Measurements from ENCODE around the gene UBTD2. TPM values are rescaled to one million over a fixed set of nuclear protein-coding genes. Genes with fewer than 3 reads are reported as not detected.

The UBTD2 gene
- total and polyA plus RNA-seq, 10 of the 15 experiments (the other 5 are each of a cell fraction or from before 2014, with no cell fraction given): 7.7 to 30.5 (median 19.4) TPM

GRCh38 chr5:172213126-172213525 is 70.4 kb downstream of the UBTD2 start:
- no peak for DNase-seq (ENCODE audit: low read depth, low spot score)
- no TSS peak for BruUV-seq (replicated peaks)
- no peaks in the 10 kb centered on the region for H4K20me1 ChIP-seq (ENCODE audit: control insufficient read depth, insufficient read depth)
- no peak overlapping the region for H3K27ac ChIP-seq (ENCODE audit: control insufficient read depth, insufficient read depth)
- H3K79me2 ChIP-seq (ENCODE audit: control insufficient read depth, insufficient read depth, low read length): peaks cover 12% of the 10 kb centered on the region
- TF ChIP-seq BCLAF1 (IDR thresholded peaks at IDR 0.05) (no peak), SMAD1 (IDR thresholded peaks at IDR 0.05; ENCODE audit: low read depth, partially characterized antibody) (no peak), RB1 (IDR thresholded peaks at IDR 0.05; ENCODE audit: borderline replicate concordance) (no peak), FOXM1 (IDR thresholded peaks at IDR 0.05; ENCODE audit: low read depth, low read length) (no peak), KLF5 (IDR thresholded peaks at IDR 0.05; ENCODE audit: partially characterized antibody) (no peak)
- ATAC-seq: no peak
- in situ Hi-C loops (cut with MboI) (no loop called here), intact Hi-C loops (cut with micrococcal nuclease; ENCODE audit: unreplicated experiment) (no loop called here)
- H3K27me3 ChIP-seq (replicated peaks in 1 of 2; ENCODE audit: control insufficient read depth in 2 of 2, insufficient read depth in 2 of 2, low read length in 1 of 2): no peaks in the 10 kb centered on the region
- ChIA-PET POLR2A (interaction anchor here (0.6 kb wide), 1 partner anchor 11 kb away, joined by 5 read pairs; no protein-coding TSS in a partner anchor), CTCF (interaction anchor here (0.6 to 1.6 kb wide), 3 partner anchors 10 to 166 kb away, joined by 3 to 4 read pairs (median 3); no protein-coding TSS in a partner anchor), RAD21 (ENCODE audit: unreplicated experiment) (no interaction called here), SMC1A (ENCODE audit: uncharacterized antibody, unreplicated experiment) (interaction anchor here (1.1 to 1.2 kb wide), 2 partner anchors 16 to 49 kb away, joined by 3 to 4 read pairs; no protein-coding TSS in a partner anchor)
- 93% methylated on average over 4 of the region's 4 CpGs for WGBS (ENCODE audit: insufficient coverage, insufficient replicate concordance, low lambda C conversion rate, missing lambda C conversion rate)
- H3K36me3 ChIP-seq (ENCODE audit: control insufficient read depth in 2 of 2, insufficient read depth in 2 of 2, low read length in 1 of 2): peaks cover 0 to 21% of the 10 kb centered on the region in 2 experiments
- no peak overlapping the region for H3K4me3 ChIP-seq
- no peak for FAIRE-seq
- no peak overlapping the region for H3K4me2 ChIP-seq (ENCODE audit: control insufficient read depth, insufficient read depth)
- no peak overlapping the region for H2AFZ ChIP-seq (ENCODE audit: control insufficient read depth, low read depth, low read length)
- H3K4me1 ChIP-seq (ENCODE audit: control insufficient read depth, insufficient read depth, low read length): no peaks in the 10 kb centered on the region
- no peak overlapping the region for H3K9ac ChIP-seq (ENCODE audit: control insufficient read depth, insufficient read depth, low read length)
- H3K9me3 ChIP-seq (replicated peaks; ENCODE audit: control insufficient read depth, insufficient read depth, low read length): no peaks in the 10 kb centered on the region; the same call in 2 of the 3 replicates
